ENCODE measurements around the gene RANBP10.

DNA sequence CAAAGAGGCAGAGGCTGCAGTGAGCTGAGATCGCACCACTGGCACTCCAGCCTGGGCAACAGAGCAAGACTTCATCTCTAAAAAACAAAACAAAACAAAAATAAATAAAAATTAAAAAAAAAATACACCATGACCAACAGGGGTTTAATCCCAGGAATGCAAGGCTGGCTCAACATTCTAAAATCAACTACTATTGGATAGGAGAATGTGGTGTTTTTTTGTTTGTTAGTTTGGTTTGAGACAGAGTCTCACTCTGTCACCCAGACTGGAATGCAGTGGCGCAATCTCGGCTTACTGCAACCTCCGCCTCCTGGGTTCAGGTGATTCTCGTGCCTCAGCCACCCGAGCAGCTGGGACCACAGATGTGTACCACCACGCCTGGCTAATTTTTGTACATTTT, 107.1 kb downstream of the RANBP10 start:
- TF ChIP-seq POLR2AphosphoS5 (IDR thresholded peaks at IDR 0.05; ENCODE audit: borderline replicate concordance, low read depth, low read length) (no peak), EZH2 (IDR thresholded peaks at IDR 0.05) (no peak)

Measured in SK-N-MC (cell line).